Breast epithelium (tissue), 3 donors: Measurements from ENCODE around the gene ANP32A.

ENCODE experiments used
- POLR2A ChIP-seq: fragments of 450-650 bp; IDR thresholded peaks from one replicate; pipeline ENCODE4 v1.6.1; 2016; ENCODE audit warnings: antibody characterized with exemption, mild to moderate bottlenecking, moderate library complexity
- POLR2AphosphoS5 ChIP-seq, 3 donors: sonication (generic); formaldehyde crosslinking; IDR thresholded peaks; one replicate each; pipeline ENCODE4 v1.6.1; 2017; ENCODE audit warnings: antibody characterized with exemption in 3 of 3
- TF ChIP-seq, protein P1 (sequence below), 3 donors: fragments of 450-650 bp; IDR thresholded peaks; one replicate each; pipeline ENCODE4 v1.5.1; 2016 to 2017; ENCODE audit warnings: antibody characterized with exemption in 3 of 3, mild to moderate bottlenecking in 3 of 3, moderate library complexity in 3 of 3

DNA sequence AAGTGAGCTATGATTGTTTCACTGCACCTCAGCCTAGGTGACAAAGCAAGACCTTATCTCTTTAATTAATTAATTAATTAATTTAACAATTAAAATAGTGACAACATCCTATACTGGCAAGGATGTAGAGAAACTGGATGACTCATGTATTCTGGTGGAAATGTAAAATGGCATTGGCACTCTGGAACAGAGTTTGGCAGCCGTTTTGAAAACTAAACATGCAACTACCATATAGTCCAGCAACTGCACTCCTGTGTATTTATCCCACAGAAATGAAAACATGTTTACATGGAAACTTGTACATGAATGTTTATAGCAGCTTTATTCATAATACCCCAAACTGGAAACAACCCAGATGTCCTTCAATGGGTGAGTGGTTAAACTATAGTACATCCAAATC is 56.6 kb downstream of the ANP32A start:
- TF ChIP-seq, protein P1, sequence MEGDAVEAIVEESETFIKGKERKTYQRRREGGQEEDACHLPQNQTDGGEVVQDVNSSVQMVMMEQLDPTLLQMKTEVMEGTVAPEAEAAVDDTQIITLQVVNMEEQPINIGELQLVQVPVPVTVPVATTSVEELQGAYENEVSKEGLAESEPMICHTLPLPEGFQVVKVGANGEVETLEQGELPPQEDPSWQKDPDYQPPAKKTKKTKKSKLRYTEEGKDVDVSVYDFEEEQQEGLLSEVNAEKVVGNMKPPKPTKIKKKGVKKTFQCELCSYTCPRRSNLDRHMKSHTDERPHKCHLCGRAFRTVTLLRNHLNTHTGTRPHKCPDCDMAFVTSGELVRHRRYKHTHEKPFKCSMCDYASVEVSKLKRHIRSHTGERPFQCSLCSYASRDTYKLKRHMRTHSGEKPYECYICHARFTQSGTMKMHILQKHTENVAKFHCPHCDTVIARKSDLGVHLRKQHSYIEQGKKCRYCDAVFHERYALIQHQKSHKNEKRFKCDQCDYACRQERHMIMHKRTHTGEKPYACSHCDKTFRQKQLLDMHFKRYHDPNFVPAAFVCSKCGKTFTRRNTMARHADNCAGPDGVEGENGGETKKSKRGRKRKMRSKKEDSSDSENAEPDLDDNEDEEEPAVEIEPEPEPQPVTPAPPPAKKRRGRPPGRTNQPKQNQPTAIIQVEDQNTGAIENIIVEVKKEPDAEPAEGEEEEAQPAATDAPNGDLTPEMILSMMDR (IDR thresholded peaks at IDR 0.05) = no peak
- TF ChIP-seq POLR2A (no peak), POLR2AphosphoS5 (IDR thresholded peaks at IDR 0.05) (no peak)
